ENCODE measurements around the gene KRT6A. TPM values are rescaled to one million over a fixed set of nuclear protein-coding genes. Genes with fewer than 3 reads are reported as not detected.
"Not testable (repeated sequence)": the region's sequence is repeated elsewhere in the genome, so short reads cannot be mapped to it uniquely, and the experiment has no call there.

The KRT6A gene
- polyA plus RNA-seq, 4 donors, result 0.13 to 6.7 (median 3.2) TPM; not detected in 1

GRCh38 chr12:52502877-52503276, 9.8 kb upstream of the KRT6A start:
- Histone ChIP-seq H3K36me3 (ENCODE audit: control insufficient read depth in 3 of 3, insufficient read depth in 2 of 3, low read depth in 1 of 3, low read length in 3 of 3) (no peaks in the 10 kb centered on the region), H3K4me1 (ENCODE audit: control insufficient read depth in 3 of 3, insufficient read depth in 2 of 3, low read depth in 1 of 3, low read length in 2 of 3) (no peaks in the 10 kb centered on the region), H3K27me3 (ENCODE audit: control insufficient read depth in 3 of 3, insufficient read depth in 3 of 3, low read length in 3 of 3) (peaks cover 0 to 7% (median 0%) of the 10 kb centered on the region in 3 donors), H3K27ac (ENCODE audit: low read depth in 1 of 3, low read length in 2 of 3) (no peak overlapping the region), H3K9me3 (ENCODE audit: control insufficient read depth in 2 of 2, insufficient read depth in 1 of 2, low read depth in 1 of 2, low read length in 1 of 2) (no peaks in the 10 kb centered on the region), H3K4me3 (ENCODE audit: low read depth in 1 of 3, low read length in 3 of 3) (no peak overlapping the region)
- WGBS, 3 donors, result 88 to 94% (median 92%) methylated on average over 1 of the region's 1 CpG
- FAIRE-seq (no peak), DNase-seq (no peak)

GRCh38 chr12:52501490-52501889, 8.4 kb upstream of the KRT6A start:
- H3K27ac ChIP-seq (ENCODE audit: low read depth in 1 of 3, low read length in 2 of 3), result no peak overlapping the region
- WGBS, 3 donors, result 71 to 82% (median 77%) methylated on average over 7 of the region's 7 CpGs
- no peaks in the 10 kb centered on the region for H3K36me3 ChIP-seq (ENCODE audit: control insufficient read depth in 3 of 3, insufficient read depth in 2 of 3, low read depth in 1 of 3, low read length in 3 of 3)
- H3K27me3 ChIP-seq (ENCODE audit: control insufficient read depth in 3 of 3, insufficient read depth in 3 of 3, low read length in 3 of 3), result peaks cover 0 to 4% (median 0%) of the 10 kb centered on the region in 3 donors
- no peaks in the 10 kb centered on the region for H3K4me1 ChIP-seq (ENCODE audit: control insufficient read depth in 3 of 3, insufficient read depth in 2 of 3, low read depth in 1 of 3, low read length in 2 of 3)
- H3K9me3 ChIP-seq (ENCODE audit: control insufficient read depth in 2 of 2, insufficient read depth in 1 of 2, low read depth in 1 of 2, low read length in 1 of 2), result no peaks in the 10 kb centered on the region
- no peak for DNase-seq
- no peak for FAIRE-seq
- no peak overlapping the region for H3K4me3 ChIP-seq (ENCODE audit: low read depth in 1 of 3, low read length in 3 of 3)

GRCh38 chr12:52500574-52500973, 7.5 kb upstream of the KRT6A start:
- FAIRE-seq; H3K9me3 ChIP-seq (ENCODE audit: control insufficient read depth in 2 of 2, insufficient read depth in 1 of 2, low read depth in 1 of 2, low read length in 1 of 2); H3K36me3 ChIP-seq (ENCODE audit: control insufficient read depth in 3 of 3, insufficient read depth in 2 of 3, low read depth in 1 of 3, low read length in 3 of 3); DNase-seq; H3K4me1 ChIP-seq (ENCODE audit: control insufficient read depth in 3 of 3, insufficient read depth in 2 of 3, low read depth in 1 of 3, low read length in 2 of 3); H3K27ac ChIP-seq (ENCODE audit: low read depth in 1 of 3, low read length in 2 of 3); H3K27me3 ChIP-seq (ENCODE audit: control insufficient read depth in 3 of 3, insufficient read depth in 3 of 3, low read length in 3 of 3); H3K4me3 ChIP-seq (ENCODE audit: low read depth in 1 of 3, low read length in 3 of 3): not testable (repeated sequence)
- 57 to 76% (median 60%) methylated on average over 6 of the region's 6 CpGs for WGBS, 3 donors

GRCh38 chr12:52499806-52500560, 6.9 kb upstream of the KRT6A start:
- peaks cover 0 to 4% (median 0%) of the 10 kb centered on the region in 3 donors for H3K27me3 ChIP-seq (ENCODE audit: control insufficient read depth in 3 of 3, insufficient read depth in 3 of 3, low read length in 3 of 3)
- H3K9me3 ChIP-seq (ENCODE audit: control insufficient read depth in 2 of 2, insufficient read depth in 1 of 2, low read depth in 1 of 2, low read length in 1 of 2), result no peaks in the 10 kb centered on the region
- no peaks in the 10 kb centered on the region for H3K4me1 ChIP-seq (ENCODE audit: control insufficient read depth in 3 of 3, insufficient read depth in 2 of 3, low read depth in 1 of 3, low read length in 2 of 3)
- H3K4me3 ChIP-seq (ENCODE audit: low read depth in 1 of 3, low read length in 3 of 3), result no peak overlapping the region
- WGBS, 3 donors, result 82 to 89% (median 88%) methylated on average over 5 of the region's 5 CpGs
- FAIRE-seq (no peak), DNase-seq (no peak)
- H3K27ac ChIP-seq (ENCODE audit: low read depth in 1 of 3, low read length in 2 of 3), result no peak overlapping the region
- H3K36me3 ChIP-seq (ENCODE audit: control insufficient read depth in 3 of 3, insufficient read depth in 2 of 3, low read depth in 1 of 3, low read length in 3 of 3), result no peaks in the 10 kb centered on the region

GRCh38 chr12:52498946-52499345, 5.9 kb upstream of the KRT6A start:
- no peak for DNase-seq
- Histone ChIP-seq H3K27ac (ENCODE audit: low read depth in 1 of 3, low read length in 2 of 3) (no peak overlapping the region), H3K9me3 (ENCODE audit: control insufficient read depth in 2 of 2, insufficient read depth in 1 of 2, low read depth in 1 of 2, low read length in 1 of 2) (no peaks in the 10 kb centered on the region), H3K4me3 (ENCODE audit: low read depth in 1 of 3, low read length in 3 of 3) (no peak overlapping the region), H3K36me3 (ENCODE audit: control insufficient read depth in 3 of 3, insufficient read depth in 2 of 3, low read depth in 1 of 3, low read length in 3 of 3) (no peaks in the 10 kb centered on the region), H3K4me1 (ENCODE audit: control insufficient read depth in 3 of 3, insufficient read depth in 2 of 3, low read depth in 1 of 3, low read length in 2 of 3) (no peaks in the 10 kb centered on the region), H3K27me3 (ENCODE audit: control insufficient read depth in 3 of 3, insufficient read depth in 3 of 3, low read length in 3 of 3) (peaks cover 0 to 4% (median 0%) of the 10 kb centered on the region in 3 donors)
- FAIRE-seq, result no peak
- 73 to 81% (median 76%) methylated on average over 1 of the region's 1 CpG for WGBS, 3 donors

GRCh38 chr12:52497975-52498374, 4.9 kb upstream of the KRT6A start:
- WGBS, 3 donors, result 80 to 87% (median 84%) methylated on average over 7 of the region's 7 CpGs
- H3K36me3 ChIP-seq (ENCODE audit: control insufficient read depth in 3 of 3, insufficient read depth in 2 of 3, low read depth in 1 of 3, low read length in 3 of 3), result no peaks in the 10 kb centered on the region
- H3K4me1 ChIP-seq (ENCODE audit: control insufficient read depth in 3 of 3, insufficient read depth in 2 of 3, low read depth in 1 of 3, low read length in 2 of 3), result no peaks in the 10 kb centered on the region
- no peak overlapping the region for H3K4me3 ChIP-seq (ENCODE audit: low read depth in 1 of 3, low read length in 3 of 3)
- H3K27ac ChIP-seq (ENCODE audit: low read depth in 1 of 3, low read length in 2 of 3), result no peak overlapping the region
- H3K27me3 ChIP-seq (ENCODE audit: control insufficient read depth in 3 of 3, insufficient read depth in 3 of 3, low read length in 3 of 3), result peaks cover 0 to 4% (median 0%) of the 10 kb centered on the region in 3 donors
- H3K9me3 ChIP-seq (ENCODE audit: control insufficient read depth in 2 of 2, insufficient read depth in 1 of 2, low read depth in 1 of 2, low read length in 1 of 2), result no peaks in the 10 kb centered on the region
- FAIRE-seq (no peak), DNase-seq (no peak)

GRCh38 chr12:52496590-52497071, 3.6 kb upstream of the KRT6A start:
- no peaks in the 10 kb centered on the region for H3K36me3 ChIP-seq (ENCODE audit: control insufficient read depth in 3 of 3, insufficient read depth in 2 of 3, low read depth in 1 of 3, low read length in 3 of 3)
- no peak for FAIRE-seq
- peaks cover 0 to 5% (median 0%) of the 10 kb centered on the region in 3 donors for H3K27me3 ChIP-seq (ENCODE audit: control insufficient read depth in 3 of 3, insufficient read depth in 3 of 3, low read length in 3 of 3)
- H3K27ac ChIP-seq (ENCODE audit: low read depth in 1 of 3, low read length in 2 of 3), result no peak overlapping the region
- WGBS, 3 donors, result 64 to 86% (median 82%) methylated on average over 4 of the region's 4 CpGs
- H3K4me3 ChIP-seq (ENCODE audit: low read depth in 1 of 3, low read length in 3 of 3), result no peak overlapping the region
- H3K9me3 ChIP-seq (ENCODE audit: control insufficient read depth in 2 of 2, insufficient read depth in 1 of 2, low read depth in 1 of 2, low read length in 1 of 2), result no peaks in the 10 kb centered on the region
- no peaks in the 10 kb centered on the region for H3K4me1 ChIP-seq (ENCODE audit: control insufficient read depth in 3 of 3, insufficient read depth in 2 of 3, low read depth in 1 of 3, low read length in 2 of 3)
- no peak for DNase-seq

GRCh38 chr12:52496054-52496453, 3.0 kb upstream of the KRT6A start:
- no peaks in the 10 kb centered on the region for H3K9me3 ChIP-seq (ENCODE audit: control insufficient read depth in 2 of 2, insufficient read depth in 1 of 2, low read depth in 1 of 2, low read length in 1 of 2)
- no peaks in the 10 kb centered on the region for H3K36me3 ChIP-seq (ENCODE audit: control insufficient read depth in 3 of 3, insufficient read depth in 2 of 3, low read depth in 1 of 3, low read length in 3 of 3)
- H3K27ac ChIP-seq (ENCODE audit: low read depth in 1 of 3, low read length in 2 of 3), result no peak overlapping the region
- WGBS, 3 donors, result 54 to 72% (median 58%) methylated on average over 2 of the region's 2 CpGs
- H3K4me3 ChIP-seq (ENCODE audit: low read depth in 1 of 3, low read length in 3 of 3), result no peak overlapping the region
- H3K27me3 ChIP-seq (ENCODE audit: control insufficient read depth in 3 of 3, insufficient read depth in 3 of 3, low read length in 3 of 3), result peaks cover 0 to 8% (median 4%) of the 10 kb centered on the region in 3 donors
- H3K4me1 ChIP-seq (ENCODE audit: control insufficient read depth in 3 of 3, insufficient read depth in 2 of 3, low read depth in 1 of 3, low read length in 2 of 3), result no peaks in the 10 kb centered on the region
- DNase-seq, result no peak
- no peak for FAIRE-seq

Data from small intestine (tissue), 7 donors.